Stimulated activated CD4-positive, alpha-beta T cell treated with anti-CD3 and anti-CD28 coated beads, Interleukin-12 subunit alpha, Interleukin-12 subunit beta, amount 100 ng/mL, for 48 hours (primary cell): ENCODE results near the gene TPRN.

Experiments
- DNase-seq, 3 donors: peaks; one replicate each; pipeline ENCODE4 v3.0.0-alpha.2; 2020; ENCODE audit warnings: low read depth in 2 of 3, low spot score in 1 of 3

Gene TPRN

DNA sequence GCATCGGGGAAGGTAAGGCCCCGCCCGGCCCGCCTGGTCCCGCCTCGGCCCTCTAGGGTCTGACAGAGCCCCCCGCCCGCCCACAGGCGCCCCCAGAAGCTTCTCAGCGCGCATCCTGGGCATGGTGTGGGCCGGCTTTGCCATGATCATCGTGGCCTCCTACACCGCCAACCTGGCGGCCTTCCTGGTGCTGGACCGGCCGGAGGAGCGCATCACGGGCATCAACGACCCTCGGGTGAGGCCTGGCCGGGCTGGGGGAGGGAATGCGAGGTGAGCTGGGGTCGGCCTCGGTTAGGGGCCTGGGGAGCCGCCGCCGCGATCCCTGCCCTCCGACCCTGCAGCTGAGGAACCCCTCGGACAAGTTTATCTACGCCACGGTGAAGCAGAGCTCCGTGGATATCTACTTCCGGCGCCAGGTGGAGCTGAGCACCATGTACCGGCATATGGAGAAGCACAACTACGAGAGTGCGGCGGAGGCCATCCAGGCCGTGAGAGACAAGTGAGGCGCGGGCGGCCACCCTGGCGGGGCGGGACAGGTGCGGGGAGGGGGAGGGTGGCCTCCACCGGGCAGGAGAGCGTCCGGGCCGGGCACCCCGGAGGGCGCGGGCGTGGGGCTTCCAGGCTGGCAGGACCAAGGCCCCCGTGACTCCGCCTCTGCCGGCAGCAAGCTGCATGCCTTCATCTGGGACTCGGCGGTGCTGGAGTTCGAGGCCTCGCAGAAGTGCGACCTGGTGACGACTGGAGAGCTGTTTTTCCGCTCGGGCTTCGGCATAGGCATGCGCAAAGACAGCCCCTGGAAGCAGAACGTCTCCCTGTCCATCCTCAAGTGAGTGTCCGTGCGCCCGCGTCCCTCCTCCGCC, 37.8 kb downstream of the TPRN start:
- DNase-seq, result no peak

DNA sequence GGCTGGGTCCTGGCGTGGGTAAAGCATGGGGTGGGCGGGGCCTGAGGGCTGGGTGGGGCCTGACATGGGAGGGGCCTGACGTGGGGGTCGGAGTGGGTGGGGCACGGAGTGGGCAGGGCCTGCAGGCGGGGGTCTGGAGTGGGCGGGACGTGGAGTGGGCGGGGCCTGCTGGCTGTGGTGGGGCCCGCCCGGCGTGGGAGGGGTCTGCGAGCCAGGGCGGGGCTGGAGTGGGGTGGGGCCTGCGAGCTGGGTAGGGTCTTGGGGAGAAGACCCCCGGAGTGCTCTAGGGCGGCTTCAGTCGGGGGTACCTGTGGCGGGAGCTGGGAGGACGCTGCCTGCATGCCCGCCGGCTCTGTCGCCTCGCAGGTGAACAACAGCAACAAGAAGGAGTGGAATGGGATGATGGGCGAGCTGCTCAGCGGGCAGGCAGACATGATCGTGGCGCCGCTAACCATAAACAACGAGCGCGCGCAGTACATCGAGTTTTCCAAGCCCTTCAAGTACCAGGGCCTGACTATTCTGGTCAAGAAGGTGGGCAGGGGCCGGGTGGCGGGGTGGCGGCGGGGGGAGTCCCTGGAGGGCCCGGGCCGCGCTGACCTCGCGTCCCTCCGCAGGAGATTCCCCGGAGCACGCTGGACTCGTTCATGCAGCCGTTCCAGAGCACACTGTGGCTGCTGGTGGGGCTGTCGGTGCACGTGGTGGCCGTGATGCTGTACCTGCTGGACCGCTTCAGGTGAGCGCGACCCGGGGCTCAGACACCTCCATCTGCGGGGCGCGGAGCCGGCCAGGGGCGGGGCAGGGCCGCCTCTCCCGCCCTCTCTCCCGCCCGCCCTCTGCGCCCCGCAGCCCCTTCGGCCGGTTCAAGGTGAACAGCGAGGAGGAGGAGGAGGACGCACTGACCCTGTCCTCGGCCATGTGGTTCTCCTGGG, 38.7 kb downstream of the TPRN start:
- no peak for DNase-seq

- DNase-seq, result no peak
Observed at GRCh38 chr9:137160716-137161557, 39.6 kb downstream of the TPRN start.

DNA sequence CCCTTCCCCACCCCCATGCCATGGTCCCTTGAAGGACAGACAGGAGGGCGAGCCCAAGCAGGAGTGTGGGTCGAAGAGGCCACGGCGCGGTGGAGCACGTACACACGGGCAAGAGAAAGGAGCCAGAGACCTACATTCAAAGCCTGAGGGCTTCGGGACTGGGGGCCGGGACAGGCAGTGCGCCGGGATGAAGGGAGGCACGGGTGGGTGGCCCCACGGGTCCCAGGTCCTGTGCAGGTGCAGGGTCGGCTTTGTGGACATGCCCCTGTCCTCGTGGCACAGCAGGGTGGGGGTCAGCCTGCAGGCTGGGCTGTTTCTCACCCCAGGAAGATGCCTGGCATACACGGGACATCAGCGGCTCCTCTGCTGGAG, 40.5 kb downstream of the TPRN start:
- DNase-seq, result no peak

DNA sequence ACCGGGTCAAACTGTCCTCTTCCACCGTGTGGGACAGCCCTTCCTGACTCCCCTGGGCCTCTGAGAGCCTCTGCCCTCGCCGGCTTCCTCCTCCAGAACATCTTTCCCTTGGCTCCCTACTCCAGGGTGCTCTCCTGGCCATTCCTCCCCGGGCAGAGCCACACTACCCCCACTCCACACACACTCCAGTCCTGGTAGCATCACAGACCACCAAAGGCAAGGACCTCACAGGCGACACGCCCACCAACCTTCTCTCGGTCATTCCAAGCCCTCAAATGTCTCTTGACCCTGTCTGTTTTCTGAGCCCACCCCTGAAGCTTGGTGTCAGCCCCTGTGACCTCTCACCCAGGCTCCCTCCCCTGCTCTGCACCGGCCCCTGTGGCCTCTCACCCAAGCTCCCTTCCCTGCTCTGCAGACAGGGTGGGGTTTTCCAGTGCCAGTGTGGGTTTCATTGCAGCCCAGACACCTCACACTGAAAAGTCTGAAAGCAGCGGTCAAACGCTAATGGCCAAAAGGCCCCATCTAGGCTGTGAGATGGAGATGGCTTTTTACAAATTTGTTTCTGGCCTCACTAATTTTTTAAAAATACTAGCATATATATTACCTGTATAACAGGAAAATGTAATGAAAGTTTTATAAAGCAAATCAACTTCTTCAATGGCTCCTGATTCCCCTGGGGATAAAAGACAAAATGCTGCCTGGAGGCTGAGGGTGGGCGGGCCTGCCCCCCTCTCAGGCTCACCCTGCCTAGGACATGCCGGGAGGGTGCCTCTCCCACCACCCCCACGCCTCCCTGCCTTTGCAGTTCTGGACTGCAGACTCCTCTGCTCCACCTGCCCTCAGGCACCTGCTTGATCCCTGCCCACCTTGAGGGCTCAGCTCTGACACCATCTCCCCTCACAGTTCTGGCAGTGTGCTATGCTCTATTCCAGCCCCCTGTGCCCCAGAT, 41.2 kb downstream of the TPRN start:
- DNase-seq, result no peak

GRCh38 chr9:137158625-137159024, 41.9 kb downstream of the TPRN start:
- no peak for DNase-seq

DNA sequence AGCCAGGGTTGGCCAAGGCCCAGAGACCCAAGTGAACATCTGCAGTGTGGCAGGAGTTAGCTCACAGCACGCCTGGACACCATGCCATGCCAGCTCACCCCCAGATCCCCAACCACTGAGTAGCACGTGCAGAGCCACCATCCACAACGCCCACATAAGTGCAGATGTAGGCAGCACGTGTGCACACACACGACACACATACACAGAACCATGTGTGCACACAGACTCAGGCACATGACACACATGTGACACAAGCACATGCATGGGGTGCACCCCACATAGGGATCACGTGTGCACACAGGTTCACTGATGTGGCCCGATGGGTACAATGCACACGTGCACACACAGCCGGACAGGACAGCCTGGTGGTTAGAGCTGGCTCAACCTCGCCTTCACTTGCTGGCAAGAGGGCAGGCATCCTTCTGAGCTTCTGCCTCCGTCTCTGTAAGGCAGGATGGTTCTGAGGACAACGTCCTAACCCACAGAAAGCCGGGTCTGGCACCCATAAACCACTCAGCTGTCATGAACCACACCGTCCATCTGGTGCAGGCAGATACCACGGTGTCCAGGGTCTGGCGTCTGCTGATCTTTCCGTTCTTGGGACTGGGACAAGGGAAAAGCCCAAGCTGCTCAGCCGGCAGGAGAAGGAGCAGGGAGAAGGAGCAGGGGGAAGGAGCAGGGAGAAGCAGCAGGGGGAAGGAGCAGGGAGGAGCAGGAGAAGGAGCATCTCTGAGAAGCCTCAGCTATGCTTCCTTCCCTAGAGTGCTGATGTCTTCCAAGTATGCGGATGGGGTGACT, 42.7 kb downstream of the TPRN start:
- no peak for DNase-seq

- peak; percentile 51 to 55 (median 53) for DNase-seq
Observed at GRCh38 chr9:137156567-137157375, 43.8 kb downstream of the TPRN start.

- DNase-seq, result no peak
Observed at GRCh38 chr9:137152844-137153405, 47.6 kb downstream of the TPRN start.

- peak; percentile 51 to 79 (median 76) for DNase-seq
Observed at GRCh38 chr9:137150617-137151457, 49.7 kb downstream of the TPRN start.

GRCh38 chr9:137149942-137150616, 50.5 kb downstream of the TPRN start:
- DNase-seq, result peak in 1 of 3 donors; percentile 48

DNA sequence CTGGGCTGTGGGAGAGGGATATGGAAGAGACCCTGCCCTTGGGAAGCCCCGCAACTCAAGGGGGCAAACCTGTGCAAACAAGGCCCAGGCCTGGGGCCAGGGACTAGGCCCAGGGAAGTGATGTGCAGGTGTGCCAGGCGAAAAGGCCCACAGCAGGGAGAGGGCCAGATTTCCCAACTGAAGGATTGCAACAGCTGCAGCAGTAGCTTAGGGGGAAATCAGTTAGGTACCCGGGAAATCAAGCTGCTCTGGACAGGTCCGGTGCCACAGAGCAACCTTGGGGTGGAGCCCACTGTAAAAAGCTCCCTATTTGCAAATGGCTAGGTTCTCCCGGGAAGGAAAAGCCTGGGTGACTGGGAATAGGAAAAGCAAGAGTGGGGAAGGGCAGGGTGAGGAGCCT, 51.2 kb downstream of the TPRN start:
- DNase-seq, result no peak

DNA sequence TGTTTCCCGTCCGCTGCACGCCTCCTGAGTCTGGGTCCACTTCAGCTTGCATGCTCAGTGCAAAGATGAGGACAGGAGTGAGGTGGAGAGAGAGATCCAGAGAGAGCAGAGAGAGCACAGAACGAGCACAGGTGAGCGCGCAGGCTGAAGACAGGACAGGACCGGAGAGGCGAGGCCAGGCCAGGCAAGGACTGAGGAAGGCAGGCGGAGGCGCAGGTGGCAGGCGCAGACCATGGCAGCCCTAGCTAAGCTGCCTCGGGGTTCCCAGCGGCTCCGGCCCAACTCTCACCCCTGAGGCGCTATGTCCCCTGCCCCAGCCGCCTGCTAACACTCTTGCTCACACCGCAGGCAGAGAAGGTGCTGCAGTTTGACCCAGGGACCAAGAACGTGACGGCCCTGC, 51.9 kb downstream of the TPRN start:
- DNase-seq, result no peak

GRCh38 chr9:137148242-137148641, 52.3 kb downstream of the TPRN start:
- DNase-seq, result no peak

GRCh38 chr9:137147793-137148160, 52.8 kb downstream of the TPRN start:
- no peak for DNase-seq

DNA sequence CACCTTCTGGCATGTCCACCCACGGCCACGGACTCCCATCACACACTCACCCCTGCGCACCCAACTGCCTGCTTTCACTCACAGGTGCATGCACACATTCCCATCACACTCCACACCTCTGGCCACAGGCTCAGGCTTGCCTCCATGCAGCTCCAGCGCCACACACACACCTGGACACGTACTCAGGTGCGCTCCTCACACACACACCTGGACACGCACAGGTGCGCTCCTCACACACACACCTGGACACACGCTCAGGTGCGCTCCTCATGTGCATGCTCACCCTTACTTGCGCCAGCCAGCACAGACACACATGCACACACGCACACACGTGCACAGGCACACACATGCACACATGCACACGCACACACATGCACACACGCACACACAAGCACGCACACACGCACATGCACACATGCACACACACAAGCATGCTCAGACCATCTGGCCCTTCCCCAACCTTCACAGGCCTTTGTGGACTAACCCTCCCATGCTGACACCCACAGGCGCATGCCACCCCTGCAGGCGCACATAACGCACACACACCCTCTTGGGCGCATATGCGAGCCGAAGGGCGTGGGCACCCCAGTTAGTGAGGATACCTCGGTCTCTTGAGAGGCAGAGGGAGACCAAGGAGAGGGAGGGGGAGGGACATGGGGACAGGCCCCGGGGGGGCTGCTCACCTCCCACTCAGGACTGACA, 53.3 kb downstream of the TPRN start:
- DNase-seq, result no peak
